IMR-90 (cell line): Measurements from ENCODE around the gene TRIM47.

ENCODE experiments used
- BHLHE40 ChIP-seq: fragments of 150-350 bp; IDR thresholded peaks from 2 replicates; pipeline ENCODE4 v1.6.1; 2016; ENCODE audit warnings: mild to moderate bottlenecking, low read depth, low read length
- CEBPB ChIP-seq: IDR thresholded peaks from 2 replicates; pipeline ENCODE4 v1.6.1; 2012; ENCODE audit warnings: low read depth, low read length, improper control_type of control experiment
- CHD1 ChIP-seq: IDR thresholded peaks from 2 replicates; pipeline ENCODE4 v1.6.1; 2012; ENCODE audit warnings: low read depth, low read length, improper control_type of control experiment
- CTCF ChIP-seq: conservative IDR thresholded peaks from 2 replicates; pipeline ENCODE4 v1.5.1; 2012; ENCODE audit warnings: mild to moderate bottlenecking, low read depth, low read length, improper control_type of control experiment
- ELK1 ChIP-seq: fragments of 150-350 bp; IDR thresholded peaks from 2 replicates; pipeline ENCODE4 v1.6.1; 2016; ENCODE audit warnings: low read depth, mild to moderate bottlenecking, low read length, moderate library complexity, borderline replicate concordance
- FOS ChIP-seq: fragments of 150-350 bp; IDR thresholded peaks from 2 replicates; pipeline ENCODE4 v1.6.1; 2016; ENCODE audit warnings: low read depth, low read length
- MAFK ChIP-seq: IDR thresholded peaks from 2 replicates; pipeline ENCODE4 v1.6.1; 2012; ENCODE audit warnings: low read depth, low read length, improper control_type of control experiment
- MAZ ChIP-seq: IDR thresholded peaks from 2 replicates; pipeline ENCODE4 v1.6.1; 2012; ENCODE audit warnings: low read depth, mild to moderate bottlenecking, low read length, improper control_type of control experiment, moderate library complexity, borderline replicate concordance
- MXI1 ChIP-seq: IDR thresholded peaks from 2 replicates; pipeline ENCODE4 v1.6.1; 2012; ENCODE audit warnings: low read depth, mild to moderate bottlenecking, low read length, moderate library complexity, borderline replicate concordance
- POLR2A ChIP-seq: IDR thresholded peaks from 2 replicates; pipeline ENCODE4 v1.6.1; 2012; ENCODE audit warnings: mild to moderate bottlenecking, low read depth, low read length
- RAD21 ChIP-seq: IDR thresholded peaks from 2 replicates; pipeline ENCODE4 v1.6.1; 2012; ENCODE audit warnings: low read length, improper control_type of control experiment
- RCOR1 ChIP-seq: IDR thresholded peaks from 2 replicates; pipeline ENCODE4 v1.6.1; 2012; ENCODE audit warnings: mild to moderate bottlenecking, low read length, improper control_type of control experiment; ENCODE audit not compliant: insufficient replicate concordance
- USF2 ChIP-seq: fragments of 150-350 bp; IDR thresholded peaks from 2 replicates; pipeline ENCODE4 v1.6.1; 2017; ENCODE audit warnings: mild to moderate bottlenecking, antibody characterized with exemption, low read length, low read depth

GRCh38 chr17:75861927-75862317 lies 16.5 kb downstream of the TRIM47 start:
- TF ChIP-seq POLR2A (no peak), CTCF (no peak), BHLHE40 (no peak), RAD21 (no peak), MAFK (no peak), RCOR1 (no peak), MXI1 (no peak), CEBPB (no peak), USF2 (no peak), CHD1 (no peak), MAZ (no peak), FOS (no peak), ELK1 (no peak)
